ENCODE results near the gene PDLIM3.
A peak's percentile ranks its signal among the peaks of the same experiment; 100 is the strongest.

The PDLIM3 gene

GRCh38 chr4:185471235-185472102 lies 63.8 kb downstream of the PDLIM3 start, which contains the start of gene CCDC110:
Gene CCDC110 (minus strand): TSS chr4:185471733. CDS start chr4:185471683, 50 bp downstream.
- DNase-seq: peak; percentile 19 to 99 (median 89)

DNA sequence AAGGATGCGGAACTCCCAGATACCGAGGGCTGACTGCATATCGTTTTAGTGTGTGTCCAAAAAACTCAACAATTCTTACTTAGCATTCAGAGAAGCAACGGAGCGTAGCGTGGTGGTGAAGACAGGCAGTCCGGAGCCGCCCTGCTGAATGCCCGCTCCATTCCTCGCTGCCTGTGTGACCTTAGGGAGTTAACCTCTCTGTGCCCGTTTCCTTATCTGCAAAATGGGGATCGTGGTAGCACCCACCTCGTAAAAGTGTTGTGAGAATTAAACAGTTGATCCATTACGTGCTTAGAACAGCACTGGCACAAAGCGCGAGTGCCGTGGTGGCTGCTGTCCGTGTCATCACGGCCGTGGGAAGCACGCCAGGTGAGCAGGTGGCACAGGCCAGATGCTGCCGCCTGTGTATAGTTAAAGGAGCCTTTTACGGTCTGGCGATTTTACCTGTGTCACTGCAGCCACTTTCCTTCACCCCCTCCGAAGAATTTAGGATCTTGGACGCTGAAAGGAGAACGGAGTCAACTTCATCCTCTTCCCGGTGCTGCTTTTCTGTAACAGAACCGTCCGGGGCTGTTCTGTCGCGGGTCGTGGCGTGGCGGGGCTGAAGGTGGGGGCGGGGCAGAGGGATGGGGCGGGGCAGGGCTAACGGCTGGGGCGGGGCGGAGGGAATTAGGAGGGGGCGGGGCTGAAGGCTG lies 64.7 kb downstream of the PDLIM3 start:
- DNase-seq: peak in 37 of 51 donors; percentile 24 to 85 (median 49)

DNA sequence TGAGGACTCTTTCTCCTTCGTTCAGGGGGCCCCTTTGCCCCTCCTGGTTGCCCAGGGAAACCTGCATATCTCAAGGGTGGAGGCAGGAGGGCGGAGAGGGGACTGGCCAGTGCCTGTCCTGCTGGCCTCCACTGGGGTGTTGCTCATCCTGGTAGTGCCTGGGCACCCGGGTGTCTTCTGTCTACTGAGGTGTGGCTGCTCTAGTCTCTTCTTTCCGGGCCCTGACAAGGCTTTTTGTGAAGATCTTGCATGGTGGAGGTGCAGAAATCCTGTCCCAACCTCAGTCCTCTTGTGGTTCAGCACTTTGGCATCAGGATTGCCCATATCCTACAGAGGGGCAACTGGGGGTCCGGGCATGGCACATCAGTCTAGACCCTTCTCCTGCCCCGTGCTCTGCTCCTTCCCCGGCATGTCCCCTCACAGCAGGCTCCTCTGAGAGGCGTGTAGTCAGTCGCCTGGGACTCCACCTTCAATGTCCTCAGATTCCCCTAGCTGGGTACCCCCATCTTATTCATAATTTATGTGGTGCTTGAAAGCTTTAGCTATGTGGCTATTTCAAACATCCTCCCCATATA lies 65.6 kb downstream of the PDLIM3 start:
- peak in 2 of 51 donors; percentile 3 to 33 for DNase-seq

DNA sequence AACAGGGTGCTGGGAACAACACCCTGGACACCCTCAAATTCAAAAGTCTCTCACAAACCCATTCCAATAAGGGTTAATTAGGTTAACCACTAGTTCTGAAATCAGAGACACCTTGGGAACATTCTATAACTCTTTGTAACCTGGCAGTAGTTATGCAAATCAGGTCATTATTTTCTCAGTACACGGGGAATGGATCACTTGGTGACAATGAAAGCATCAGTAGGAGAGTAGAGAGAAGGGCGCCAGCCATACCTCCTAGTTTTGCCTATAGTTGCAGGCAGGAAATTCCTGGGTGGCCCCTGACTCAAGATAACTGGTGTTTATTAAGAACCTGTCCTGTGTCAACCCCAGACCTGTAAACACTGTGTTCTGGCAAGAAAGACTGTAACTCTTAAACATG lies 66.3 kb downstream of the PDLIM3 start:
- DNase-seq: no peak

DNA sequence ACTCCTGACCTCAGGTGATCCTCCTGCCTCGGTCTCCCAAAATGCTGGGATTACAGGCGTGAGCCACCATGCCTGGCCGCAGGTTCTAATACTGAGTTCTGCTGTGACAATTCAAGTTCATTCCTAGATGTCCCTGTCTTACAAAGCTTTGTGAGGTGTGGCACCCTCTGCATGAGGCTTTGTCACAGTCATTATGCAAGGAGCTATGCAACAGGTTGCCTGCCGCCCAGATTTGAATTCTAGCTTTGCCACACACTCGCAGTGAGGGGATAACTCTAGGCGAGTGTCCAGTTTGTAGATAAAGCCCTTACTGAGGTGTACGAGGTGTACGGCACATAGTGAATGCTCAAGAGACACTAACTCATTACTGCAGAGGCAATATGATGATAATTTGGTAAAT lies 67.3 kb downstream of the PDLIM3 start:
- DNase-seq: no peak

GRCh38 chr4:185467101-185467500 lies 68.2 kb downstream of the PDLIM3 start:
- peak in 1 of 51 donors; percentile 33 for DNase-seq

DNA sequence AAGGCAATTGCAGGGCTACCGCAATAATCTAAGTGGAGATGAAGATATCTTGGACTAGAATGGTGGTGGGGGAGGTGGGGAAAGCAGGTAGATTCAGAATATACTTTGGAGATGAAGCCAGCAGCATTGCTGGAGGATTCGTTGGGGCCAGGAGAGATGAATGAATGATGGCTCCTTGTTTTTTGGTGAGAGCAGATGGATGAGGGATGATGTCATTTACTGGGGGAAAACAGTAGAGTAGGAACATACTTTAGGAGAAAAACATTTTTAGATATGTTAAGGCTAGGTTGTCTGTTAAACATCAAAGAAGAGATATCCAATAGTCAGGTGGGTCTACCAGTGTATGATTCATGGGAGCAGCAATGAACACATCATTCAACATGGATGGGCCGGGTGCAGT lies 69.6 kb downstream of the PDLIM3 start:
- no peak for DNase-seq

DNA sequence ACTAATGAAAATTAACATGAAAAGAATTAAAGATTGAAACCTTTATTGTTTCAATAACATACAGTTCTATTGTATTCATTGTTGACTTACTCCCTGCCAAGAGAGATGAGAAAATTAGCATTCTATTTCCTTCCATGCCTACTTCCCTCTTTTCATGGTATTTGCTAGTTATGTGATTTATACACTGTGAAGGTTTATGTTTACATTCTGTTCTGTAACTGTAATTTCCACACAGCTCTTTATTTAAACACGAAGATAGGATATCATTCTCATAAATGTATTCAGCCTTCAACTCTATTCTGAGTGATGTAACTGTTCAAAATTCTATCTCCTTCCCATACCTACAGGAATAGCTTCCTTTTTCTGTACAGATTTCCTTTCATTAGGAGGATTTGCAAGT lies 70.4 kb downstream of the PDLIM3 start:
- no peak for DNase-seq

DNA sequence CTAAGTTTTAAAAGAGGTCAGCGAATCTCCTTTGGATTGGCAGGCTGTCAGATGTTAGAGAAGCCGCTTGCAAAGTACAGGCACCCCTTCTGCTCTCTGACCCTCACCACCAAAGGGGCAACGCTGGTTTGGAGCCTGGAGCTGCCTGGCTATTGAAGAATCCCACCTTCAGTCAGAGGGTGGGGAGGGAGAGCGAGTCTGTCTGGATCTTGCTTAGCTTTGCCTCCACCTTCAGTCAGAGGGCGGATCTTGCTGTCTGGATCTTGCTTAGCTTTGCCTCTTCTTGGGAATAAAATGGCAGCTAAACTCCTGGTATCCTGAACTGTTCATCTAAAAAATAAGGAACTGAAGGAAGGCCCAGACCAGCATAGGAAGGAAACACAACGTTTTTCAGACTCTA lies 71.1 kb downstream of the PDLIM3 start:
- no peak for DNase-seq

DNA sequence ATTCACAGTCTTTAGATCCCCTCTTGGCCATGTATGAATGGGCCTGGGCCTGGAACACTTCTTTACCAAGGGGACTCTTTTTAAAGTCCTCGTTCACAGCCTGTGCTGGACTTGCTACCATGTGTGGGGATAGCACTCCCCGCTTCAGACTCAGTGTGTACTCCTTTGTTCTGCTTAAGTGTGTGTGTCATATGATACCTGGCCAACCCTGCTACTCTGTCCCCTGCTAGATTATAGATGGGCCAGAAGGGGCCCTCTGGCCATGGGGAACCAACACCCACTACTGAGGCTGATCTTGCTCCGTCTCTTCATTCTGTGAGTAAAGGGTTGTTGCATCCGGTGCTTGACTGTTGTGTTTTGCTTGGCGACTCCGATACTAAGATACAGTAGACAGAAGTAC lies 71.8 kb downstream of the PDLIM3 start:
- no peak for DNase-seq

DNA sequence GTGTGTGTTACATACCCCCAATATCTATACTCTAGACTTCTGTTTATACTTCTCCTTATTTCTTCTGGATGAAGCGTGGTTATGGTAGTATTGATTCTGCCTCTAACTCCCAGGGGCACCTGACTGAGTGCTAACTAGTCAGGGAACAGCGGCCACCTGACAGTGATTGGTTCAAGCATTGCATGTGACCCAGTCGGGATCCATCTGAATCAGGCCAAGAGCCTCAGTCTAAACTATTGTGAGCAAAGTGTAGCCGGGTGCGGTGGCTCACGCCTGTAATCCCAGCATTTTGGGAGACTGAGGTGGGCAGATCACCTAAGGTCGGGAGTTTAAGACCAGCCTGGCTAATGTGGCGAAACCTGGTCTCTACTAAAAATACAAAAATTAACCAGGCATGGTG lies 73.7 kb downstream of the PDLIM3 start:
- DNase-seq: no peak

DNA sequence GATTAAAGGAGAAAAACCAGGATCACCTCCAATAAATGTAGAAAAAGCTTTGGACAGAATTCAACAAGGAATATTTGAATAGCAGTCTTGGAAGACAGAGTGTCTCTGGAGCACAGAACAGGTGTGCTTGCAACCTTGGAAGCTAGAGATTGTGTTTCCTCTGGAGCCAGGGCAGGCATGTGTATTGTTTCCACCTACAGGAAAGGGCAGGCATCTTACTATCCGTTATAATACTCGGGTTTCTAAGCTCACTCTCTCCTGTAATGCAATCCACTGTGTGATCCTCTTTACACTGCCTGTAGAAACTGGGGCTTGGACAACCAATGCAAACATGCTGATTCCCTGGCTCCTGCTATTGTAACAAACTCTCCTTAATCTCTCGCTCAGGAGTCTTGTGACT lies 78.2 kb downstream of the PDLIM3 start:
- DNase-seq: no peak

GRCh38 chr4:185456131-185456530 lies 79.2 kb downstream of the PDLIM3 start:
- no peak for DNase-seq
